Measurements from ENCODE around the gene SUPT3H.

DNA sequence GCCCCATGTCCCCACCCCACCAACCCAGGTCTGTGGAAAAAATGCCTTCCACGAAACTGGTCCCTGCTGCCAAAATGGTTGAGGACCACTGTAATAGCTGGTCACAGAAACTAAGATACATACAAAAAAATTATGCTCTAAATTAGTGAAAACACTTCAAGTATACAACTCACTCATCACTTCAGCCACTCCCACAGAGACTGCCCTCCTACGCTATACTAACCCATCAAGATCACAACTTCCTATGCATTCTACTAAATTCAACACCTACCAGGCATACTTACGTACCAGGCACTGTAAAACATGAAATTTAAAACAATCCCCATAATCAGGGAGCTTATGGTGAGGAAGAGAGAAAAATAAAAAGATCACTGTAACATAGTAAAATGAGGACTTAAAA, 26.7 kb downstream of the SUPT3H start:
- TF ChIP-seq, protein P1, sequence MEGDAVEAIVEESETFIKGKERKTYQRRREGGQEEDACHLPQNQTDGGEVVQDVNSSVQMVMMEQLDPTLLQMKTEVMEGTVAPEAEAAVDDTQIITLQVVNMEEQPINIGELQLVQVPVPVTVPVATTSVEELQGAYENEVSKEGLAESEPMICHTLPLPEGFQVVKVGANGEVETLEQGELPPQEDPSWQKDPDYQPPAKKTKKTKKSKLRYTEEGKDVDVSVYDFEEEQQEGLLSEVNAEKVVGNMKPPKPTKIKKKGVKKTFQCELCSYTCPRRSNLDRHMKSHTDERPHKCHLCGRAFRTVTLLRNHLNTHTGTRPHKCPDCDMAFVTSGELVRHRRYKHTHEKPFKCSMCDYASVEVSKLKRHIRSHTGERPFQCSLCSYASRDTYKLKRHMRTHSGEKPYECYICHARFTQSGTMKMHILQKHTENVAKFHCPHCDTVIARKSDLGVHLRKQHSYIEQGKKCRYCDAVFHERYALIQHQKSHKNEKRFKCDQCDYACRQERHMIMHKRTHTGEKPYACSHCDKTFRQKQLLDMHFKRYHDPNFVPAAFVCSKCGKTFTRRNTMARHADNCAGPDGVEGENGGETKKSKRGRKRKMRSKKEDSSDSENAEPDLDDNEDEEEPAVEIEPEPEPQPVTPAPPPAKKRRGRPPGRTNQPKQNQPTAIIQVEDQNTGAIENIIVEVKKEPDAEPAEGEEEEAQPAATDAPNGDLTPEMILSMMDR (conservative IDR thresholded peaks at IDR 0.05; ENCODE audit: low read depth, low read length), result no peak
- no peak for TF ChIP-seq EZH2phosphoT487 (IDR thresholded peaks at IDR 0.05; ENCODE audit: borderline replicate concordance, low read length)

Measured in PC-3 (cell line).